ENCODE results near the gene COL26A1.

The COL26A1 gene

GRCh38 chr7:101539784-101540183, 177.1 kb downstream of the COL26A1 start:
- Histone ChIP-seq H3K4me1 (peaks cover 0 to 35% (median 32%) of the 10 kb centered on the region in 4 donors), H3K27ac (no peak overlapping the region), H3K36me3 (no peaks in the 10 kb centered on the region), H3K4me3 (no peak overlapping the region), H3K9me3 (no peaks in the 10 kb centered on the region), H3K27me3 (peaks cover 0 to 9% of the 10 kb centered on the region in 2 donors)
- intact Hi-C loops (cut with DNase I; ENCODE audit: low total_unique reads) = loop anchor here (5.0 kb wide), 1 partner anchor 273 kb away; no protein-coding TSS in a partner anchor
- no peak for DNase-seq
- TF ChIP-seq CTCF (IDR thresholded peaks at IDR 0.05) = no peak

- Histone ChIP-seq H3K27ac (no peak overlapping the region), H3K4me3 (no peak overlapping the region), H3K9me3 (no peaks in the 10 kb centered on the region), H3K4me1 (peaks cover 0 to 9% (median 8%) of the 10 kb centered on the region in 4 donors), H3K27me3 (peaks cover 0 to 9% of the 10 kb centered on the region in 2 donors), H3K36me3 (no peaks in the 10 kb centered on the region)
- TF ChIP-seq CTCF (IDR thresholded peaks at IDR 0.05) = peak; percentile 90 to 93
- DNase-seq = peak; percentile 77 to 78
- intact Hi-C loops (cut with DNase I; ENCODE audit: low total_unique reads) = loop anchor here (2.0 to 5.0 kb wide), 2 partner anchors 270 to 730 kb away; no protein-coding TSS in a partner anchor
Observed at GRCh38 chr7:101542527-101543241, 180.0 kb downstream of the COL26A1 start.

- intact Hi-C loops (cut with DNase I; ENCODE audit: low total_unique reads) = loop anchor here (2.0 to 5.0 kb wide), 2 partner anchors 269 to 729 kb away; no protein-coding TSS in a partner anchor
Observed at GRCh38 chr7:101543242-101543766, 180.6 kb downstream of the COL26A1 start.

GRCh38 chr7:101543846-101544245, 181.2 kb downstream of the COL26A1 start:
- Histone ChIP-seq H3K27me3 (peaks cover 0 to 17% of the 10 kb centered on the region in 2 donors), H3K4me1 (peaks cover 0 to 3% (median 2%) of the 10 kb centered on the region in 4 donors), H3K36me3 (no peaks in the 10 kb centered on the region), H3K27ac (no peak overlapping the region), H3K9me3 (no peaks in the 10 kb centered on the region), H3K4me3 (no peak overlapping the region)
- intact Hi-C loops (cut with DNase I; ENCODE audit: low total_unique reads) = loop anchor here (2.0 to 5.0 kb wide), 2 partner anchors 268 to 729 kb away; no protein-coding TSS in a partner anchor
- no peak for TF ChIP-seq CTCF (IDR thresholded peaks at IDR 0.05)
- no peak for DNase-seq

More at GRCh38 chr7:101543242-101543766, 180.6 kb downstream of the COL26A1 start:
- Histone ChIP-seq H3K4me3 (no peak overlapping the region), H3K36me3 (no peaks in the 10 kb centered on the region), H3K27me3 (peaks cover 0 to 11% of the 10 kb centered on the region in 2 donors), H3K4me1 (peaks cover 0 to 7% (median 7%) of the 10 kb centered on the region in 4 donors), H3K27ac (no peak overlapping the region), H3K9me3 (no peaks in the 10 kb centered on the region)
- TF ChIP-seq CTCF (IDR thresholded peaks at IDR 0.05) = no peak
- no peak for DNase-seq

- TF ChIP-seq CTCF (IDR thresholded peaks at IDR 0.05) = no peak
- Histone ChIP-seq H3K4me1 (peaks cover 0 to 3% (median 0%) of the 10 kb centered on the region in 4 donors), H3K9me3 (no peaks in the 10 kb centered on the region), H3K36me3 (no peaks in the 10 kb centered on the region), H3K27ac (no peak overlapping the region), H3K27me3 (peaks cover 0 to 31% of the 10 kb centered on the region in 2 donors), H3K4me3 (no peak overlapping the region)
- DNase-seq = peak in 1 of 2 donors; percentile 48
- intact Hi-C loops (cut with DNase I; ENCODE audit: low total_unique reads) = no loop called here
Observed at GRCh38 chr7:101545441-101546190, 182.9 kb downstream of the COL26A1 start.
